Measurements from ENCODE around the gene AKT3. TPM values are rescaled to one million over a fixed set of nuclear protein-coding genes. Genes with fewer than 3 reads are reported as not detected.

Gene AKT3
- 418 TPM for total RNA-seq

DNA sequence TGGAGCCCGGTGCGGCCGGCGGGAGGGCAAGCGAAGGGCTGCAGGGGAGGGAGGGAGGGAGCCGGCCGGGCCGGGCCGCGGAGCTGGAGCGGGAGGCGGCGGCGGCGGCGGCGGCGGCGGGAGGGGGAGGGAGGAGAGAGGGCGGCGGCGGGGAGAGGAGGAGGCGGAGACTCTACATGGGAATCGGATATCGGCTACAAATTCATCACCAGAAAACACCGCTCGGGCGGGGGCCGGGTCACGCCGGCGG lies at the start of gene AKT3:
AKT3 (minus strand) TSS at position 42 of the 250 bp plus-strand sequence. CDS start 7,073 bp downstream, outside the sequence.

Other genes starting within 250 kb of the AKT3 start
- gene ZBTB18, start 201.0 kb upstream of the AKT3 start, total RNA-seq: 713 TPM